HL-60/S4 treated with phorbol 12-myristate 13-acetate at 8.2 ng/mL for 4 days and 3 days (cell line): ENCODE results near the gene CADM1.

Source experiments
- in situ Hi-C: fragments of 300-500 bp; cut with MboI; formaldehyde crosslinking; loops from 2 replicates; pipeline ENCODE4 v1.15.0; 2022; ENCODE audit warnings: low sequenced_read_pairs

The CADM1 gene

DNA sequence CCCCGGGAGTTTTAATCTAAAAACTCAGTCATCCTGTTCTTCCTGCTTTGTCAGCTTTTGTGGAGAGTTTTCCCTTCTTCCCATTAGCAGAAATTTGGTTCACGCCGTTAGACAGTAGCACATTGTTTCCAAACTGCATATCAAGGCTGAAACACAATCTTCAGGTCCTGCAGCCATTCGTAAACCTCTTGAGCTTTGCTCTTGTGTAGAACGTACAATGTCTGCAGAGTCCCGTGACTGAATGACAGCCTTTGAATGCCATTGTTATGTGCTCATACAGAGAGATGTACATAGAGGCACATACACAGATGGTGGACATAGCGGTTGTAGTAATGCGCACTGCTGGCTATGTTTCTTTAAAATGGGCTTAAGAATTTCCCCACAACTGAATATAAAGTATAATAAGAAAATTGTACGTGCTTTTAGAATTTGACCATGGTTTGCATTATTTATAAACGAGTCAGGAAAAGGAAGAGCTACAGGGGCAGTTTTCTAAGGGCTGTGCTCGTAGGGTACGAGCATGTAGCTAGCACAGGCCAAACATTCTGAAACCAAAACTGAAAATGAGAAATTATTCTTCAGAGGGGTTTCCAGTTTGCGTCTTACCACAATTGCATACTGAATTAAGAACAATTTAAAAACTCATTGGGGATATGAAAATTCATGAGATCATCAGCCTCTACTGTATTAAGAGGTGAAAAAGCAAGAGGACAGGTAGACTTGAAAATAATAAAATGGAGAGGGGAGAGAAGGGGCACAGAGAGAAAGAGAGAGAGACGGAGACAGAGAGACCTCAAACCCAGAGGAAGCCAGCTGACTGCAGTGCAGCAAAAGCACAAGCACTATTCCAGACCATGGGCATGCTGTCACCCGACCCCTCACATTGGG lies 310.1 kb downstream of the CADM1 start:
- in situ Hi-C loops, result no loop called here

GRCh38 chr11:115191761-115192160 lies 312.5 kb downstream of the CADM1 start:
- in situ Hi-C loops, result no loop called here

- in situ Hi-C loops, result no loop called here
Measured at GRCh38 chr11:115190196-115190595, 314.0 kb downstream of the CADM1 start.

DNA sequence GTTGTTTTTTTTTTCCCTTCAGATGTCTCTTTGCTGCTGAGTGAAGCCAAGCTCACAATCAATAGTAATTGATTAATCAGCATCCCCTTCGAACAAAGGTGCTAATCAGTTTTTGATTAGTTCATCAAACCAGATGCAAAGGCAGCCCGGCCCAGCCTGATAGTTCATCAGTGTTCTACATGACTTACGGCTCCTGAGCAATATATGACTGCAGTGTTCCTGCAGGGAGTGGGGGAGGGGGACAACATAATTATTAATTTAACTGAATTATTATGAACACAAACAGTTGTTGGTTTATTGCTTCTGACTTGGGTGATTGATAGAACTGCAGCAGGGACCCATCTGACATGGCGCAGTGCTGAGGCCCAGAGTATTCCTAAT lies 315.3 kb downstream of the CADM1 start:
- in situ Hi-C loops, result no loop called here

GRCh38 chr11:115188188-115188897 lies 315.9 kb downstream of the CADM1 start:
- in situ Hi-C loops, result no loop called here

DNA sequence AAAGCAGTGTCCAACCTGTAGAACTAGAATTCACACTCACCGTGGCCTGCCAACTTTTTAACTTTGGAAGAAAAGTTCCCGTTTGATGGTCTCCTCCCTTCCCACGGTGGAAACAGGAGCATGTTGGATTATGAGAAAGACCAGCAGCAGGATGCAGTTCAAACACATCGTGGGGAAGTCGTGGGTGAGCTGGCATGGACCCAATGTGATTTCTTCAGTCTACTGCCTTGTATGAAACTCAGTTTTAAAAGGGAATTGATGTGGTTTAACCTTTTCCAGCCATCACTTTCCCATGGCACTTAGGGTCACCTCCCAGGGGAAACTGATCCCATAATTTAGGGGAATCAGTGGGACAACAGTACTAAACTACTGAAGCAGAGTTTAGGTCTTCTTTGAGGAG lies 318.3 kb downstream of the CADM1 start:
- in situ Hi-C loops, result no loop called here

DNA sequence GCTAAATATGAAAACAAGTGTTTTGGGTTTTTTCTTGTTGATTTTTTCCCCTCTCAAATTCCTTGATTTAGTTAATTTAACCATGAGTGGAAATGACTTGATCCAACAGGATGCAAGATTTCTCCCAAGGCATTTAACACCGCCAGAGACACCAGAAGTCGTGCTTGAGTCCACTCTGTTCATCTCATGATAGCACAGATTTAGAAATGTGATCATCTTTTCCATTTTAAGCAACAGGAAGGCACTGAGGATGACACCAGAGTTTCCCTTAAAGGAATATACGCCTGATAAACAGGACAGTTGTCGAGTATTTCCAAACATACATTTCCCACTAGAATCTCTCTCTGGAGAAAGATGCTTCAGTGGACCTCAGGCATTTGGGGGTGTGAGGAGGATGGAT lies 318.7 kb downstream of the CADM1 start:
- in situ Hi-C loops, result no loop called here

DNA sequence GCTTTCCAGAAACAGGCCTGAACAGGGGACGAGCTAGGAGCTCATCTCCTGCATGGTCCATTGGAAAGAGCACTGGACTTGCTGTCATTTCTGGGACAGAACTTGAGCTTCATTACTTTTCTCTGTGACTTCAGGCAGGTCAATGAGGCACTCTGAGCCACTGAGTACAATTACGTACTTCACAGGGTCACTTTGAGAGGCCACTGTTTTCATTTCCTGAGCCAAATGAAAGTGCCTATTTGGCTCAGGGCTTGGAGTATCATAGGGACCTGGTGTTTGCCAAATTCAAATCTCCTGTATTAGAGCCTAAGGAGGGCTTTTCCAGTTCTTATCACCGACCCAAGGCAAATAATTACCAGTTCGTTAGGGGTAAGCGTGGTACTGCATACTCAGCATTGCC lies 319.3 kb downstream of the CADM1 start:
- in situ Hi-C loops, result no loop called here

GRCh38 chr11:115183830-115184229 lies 320.4 kb downstream of the CADM1 start:
- in situ Hi-C loops, result no loop called here

DNA sequence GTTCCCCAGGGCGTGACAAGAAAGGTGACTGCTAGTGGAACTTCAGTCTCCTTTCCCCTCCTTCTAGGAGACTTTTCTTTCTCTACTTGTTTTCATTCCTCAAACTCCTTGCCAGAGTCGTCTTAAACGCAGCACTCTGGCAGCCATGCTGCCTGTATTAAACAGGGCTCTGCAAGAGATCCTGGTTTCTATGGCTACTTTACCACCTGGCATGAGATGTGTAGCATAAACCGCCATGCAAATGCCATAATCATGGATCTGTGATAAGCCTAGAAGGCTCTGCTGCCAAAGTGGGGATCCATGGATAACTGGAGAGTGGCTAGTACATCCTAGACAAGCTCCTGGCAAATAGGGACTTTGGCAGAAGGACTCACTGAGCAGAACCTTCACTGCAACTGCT lies 321.1 kb downstream of the CADM1 start:
- in situ Hi-C loops, result no loop called here

- in situ Hi-C loops, result no loop called here
Measured at GRCh38 chr11:115182282-115182955, 321.8 kb downstream of the CADM1 start.

DNA sequence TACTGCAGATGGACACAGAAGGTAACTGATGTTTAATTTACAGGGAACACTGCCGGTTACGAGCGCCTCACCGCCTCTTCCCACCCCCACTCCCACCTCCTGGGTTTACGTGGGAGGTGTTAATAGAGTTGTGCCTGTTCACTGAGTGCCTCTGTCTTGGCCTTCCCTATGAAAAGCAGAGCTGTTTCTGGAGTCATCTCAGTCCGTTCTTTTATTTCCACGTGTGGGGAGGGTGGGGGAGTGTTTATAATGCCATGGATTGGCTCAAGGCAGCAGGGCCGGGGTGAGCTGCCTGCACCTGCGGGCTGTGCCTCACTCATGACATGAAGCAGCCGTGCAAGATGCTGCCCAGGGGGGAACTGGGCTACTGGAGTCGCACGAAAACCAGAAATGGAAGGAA lies 322.7 kb downstream of the CADM1 start:
- in situ Hi-C loops, result no loop called here

GRCh38 chr11:115180272-115180671 lies 323.9 kb downstream of the CADM1 start:
- in situ Hi-C loops, result no loop called here

GRCh38 chr11:115179636-115180035 lies 324.6 kb downstream of the CADM1 start:
- in situ Hi-C loops, result no loop called here

GRCh38 chr11:115178705-115179104 lies 325.5 kb downstream of the CADM1 start:
- in situ Hi-C loops, result no loop called here

DNA sequence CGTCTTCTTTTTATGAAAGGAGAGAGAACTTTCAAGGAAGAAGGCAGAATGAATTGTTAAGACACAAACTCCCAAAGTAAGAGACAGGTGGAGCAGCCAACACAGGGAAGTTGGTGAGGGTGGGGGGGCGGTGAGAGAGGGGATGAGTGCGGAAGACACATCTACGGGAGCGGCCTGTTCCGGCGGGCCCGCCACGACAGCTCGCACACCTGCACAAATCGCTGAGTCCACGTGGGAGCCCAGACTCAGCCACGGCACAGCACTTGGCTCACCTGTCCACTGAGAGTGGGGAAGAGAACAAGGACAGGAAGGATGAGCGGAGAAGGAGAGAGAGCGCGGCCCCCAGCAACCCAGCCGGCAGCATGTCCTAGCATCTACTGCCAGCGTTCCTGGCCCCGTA lies 331.1 kb downstream of the CADM1 start:
- in situ Hi-C loops, result no loop called here

DNA sequence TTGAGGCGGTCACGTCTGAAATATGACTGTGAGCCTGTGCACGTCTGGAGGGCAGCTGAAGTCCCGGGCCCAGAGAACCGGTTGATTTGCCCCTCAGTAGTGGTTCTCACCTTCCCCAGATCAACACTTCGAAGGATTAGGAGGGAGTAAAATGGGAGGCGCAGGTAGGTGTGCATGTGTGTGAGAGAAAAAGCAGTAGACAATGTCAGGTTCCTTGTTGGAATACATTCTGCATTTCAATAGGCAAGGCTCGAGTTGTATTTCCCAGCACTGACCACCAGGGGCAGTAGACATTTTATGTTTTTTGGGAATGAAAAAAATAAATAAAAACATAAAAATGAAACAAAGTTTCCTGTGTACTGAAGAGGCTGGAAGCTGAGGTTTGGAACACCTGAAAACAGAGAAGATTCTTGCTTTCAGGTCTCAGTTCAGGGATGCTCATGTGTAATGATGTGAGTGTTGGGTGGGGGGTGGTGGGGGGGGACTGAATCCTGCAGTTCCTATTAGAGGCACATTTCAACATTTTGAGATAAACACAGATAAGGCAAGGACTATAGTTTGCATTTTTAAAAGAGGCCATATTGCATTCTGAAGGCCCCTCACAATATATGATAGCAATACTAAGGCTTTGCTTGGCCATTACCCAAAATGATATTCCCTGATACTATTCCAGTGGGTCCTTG lies 333.9 kb downstream of the CADM1 start:
- in situ Hi-C loops, result no loop called here

- in situ Hi-C loops, result no loop called here
Measured at GRCh38 chr11:115169251-115169650, 335.0 kb downstream of the CADM1 start.

DNA sequence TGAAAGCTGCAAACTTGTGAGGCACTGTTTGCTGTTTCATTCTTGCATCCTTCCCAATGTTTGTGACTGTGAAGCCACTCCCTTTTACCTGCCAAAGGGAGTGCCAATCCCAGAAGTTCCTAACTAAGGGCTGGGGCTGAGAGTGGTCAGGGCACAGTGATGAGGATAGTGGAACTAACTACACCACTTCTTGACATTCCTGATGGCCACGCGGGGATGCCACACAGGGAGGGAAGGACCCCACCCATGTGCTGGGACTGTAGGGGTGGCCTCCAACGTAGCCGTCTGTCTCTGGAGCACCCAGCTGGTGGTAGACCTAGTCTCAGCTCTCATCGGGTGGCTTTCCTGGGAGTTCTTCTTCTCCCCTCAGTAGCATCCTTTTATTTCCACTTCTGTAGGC lies 335.5 kb downstream of the CADM1 start:
- in situ Hi-C loops, result no loop called here

GRCh38 chr11:115168229-115168671 lies 336.0 kb downstream of the CADM1 start:
- in situ Hi-C loops, result no loop called here

DNA sequence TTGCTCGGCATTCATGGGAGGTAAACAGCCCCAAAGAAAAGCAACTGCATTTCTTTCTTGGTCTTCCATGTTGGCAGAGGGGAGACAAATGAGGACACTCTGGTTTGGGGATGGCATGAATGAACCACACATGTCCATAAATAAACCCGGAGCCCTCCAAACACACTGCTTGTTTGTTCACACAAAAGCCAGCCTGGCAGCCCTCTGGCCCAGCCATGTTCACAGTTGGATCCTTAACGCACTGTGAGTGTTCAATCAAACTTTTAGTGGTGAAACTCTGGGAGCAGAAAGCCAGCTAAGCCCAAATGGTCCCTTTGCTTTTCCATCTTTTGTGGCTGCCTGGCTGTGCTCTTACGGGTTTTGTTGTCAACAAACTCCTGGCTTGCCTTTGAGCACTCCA lies 336.8 kb downstream of the CADM1 start:
- in situ Hi-C loops, result no loop called here
